ENCODE measurements around the gene RSBN1L. TPM values are rescaled to one million over a fixed set of nuclear protein-coding genes. Genes with fewer than 3 reads are reported as not detected.

Gene RSBN1L
- 8.4 and 13.7 TPM in 2 replicates for polyA plus RNA-seq

GRCh38 chr7:77696057-77696642 is at the start of gene RSBN1L:
TSS of gene RSBN1L (plus strand) at chr7:77696459. CDS start at chr7:77696470, 11 bp downstream.

GRCh38 chr7:77798394-77799077 is 102.3 kb downstream of the RSBN1L start, which contains the start of the genes PHTF2 and TMEM60:
TSS of gene PHTF2 (plus strand) at chr7:77798773.
TSS of gene TMEM60 (minus strand) at chr7:77798434. CDS start at chr7:77794373, 4,061 bp downstream.

Other genes starting within 250 kb of the RSBN1L start
- gene PTPN12, start 159.2 kb upstream of the RSBN1L start, polyA plus RNA-seq: 19.0 and 20.1 TPM in 2 replicates
- 139 and 162 TPM in 2 replicates for gene TMEM60, start 102.0 kb downstream of the RSBN1L start, polyA plus RNA-seq
- 24.3 and 28.3 TPM in 2 replicates for gene PHTF2, start 102.3 kb downstream of the RSBN1L start, polyA plus RNA-seq